Measurements from ENCODE around the gene HCFC1R1.

HCFC1R1 gene

GRCh38 chr16:2973605-2974318 is 50.0 kb downstream of the HCFC1R1 start:
- no peak overlapping the region for H3K9ac ChIP-seq (ENCODE audit: low read depth, low read length, poor library complexity, severe bottlenecking)
- no peaks in the 10 kb centered on the region for H3K36me3 ChIP-seq (ENCODE audit: insufficient read depth, low read length)
- H3K27me3 ChIP-seq (ENCODE audit: insufficient read depth, low read length, poor library complexity, severe bottlenecking) = no peaks in the 10 kb centered on the region
- no peaks in the 10 kb centered on the region for H3F3A ChIP-seq (ENCODE audit: low read depth)
- peaks cover 28% of the 10 kb centered on the region; the same call in 1 of the 2 replicates for H3K79me2 ChIP-seq (ENCODE audit: insufficient read depth, low read length)
- no peak overlapping the region for H3K4me2 ChIP-seq (ENCODE audit: low read depth, low read length, poor library complexity, severe bottlenecking)
- no peaks in the 10 kb centered on the region for H3K9me2 ChIP-seq (replicated peaks; ENCODE audit: low read depth, low read length)
- TF ChIP-seq, protein P1, sequence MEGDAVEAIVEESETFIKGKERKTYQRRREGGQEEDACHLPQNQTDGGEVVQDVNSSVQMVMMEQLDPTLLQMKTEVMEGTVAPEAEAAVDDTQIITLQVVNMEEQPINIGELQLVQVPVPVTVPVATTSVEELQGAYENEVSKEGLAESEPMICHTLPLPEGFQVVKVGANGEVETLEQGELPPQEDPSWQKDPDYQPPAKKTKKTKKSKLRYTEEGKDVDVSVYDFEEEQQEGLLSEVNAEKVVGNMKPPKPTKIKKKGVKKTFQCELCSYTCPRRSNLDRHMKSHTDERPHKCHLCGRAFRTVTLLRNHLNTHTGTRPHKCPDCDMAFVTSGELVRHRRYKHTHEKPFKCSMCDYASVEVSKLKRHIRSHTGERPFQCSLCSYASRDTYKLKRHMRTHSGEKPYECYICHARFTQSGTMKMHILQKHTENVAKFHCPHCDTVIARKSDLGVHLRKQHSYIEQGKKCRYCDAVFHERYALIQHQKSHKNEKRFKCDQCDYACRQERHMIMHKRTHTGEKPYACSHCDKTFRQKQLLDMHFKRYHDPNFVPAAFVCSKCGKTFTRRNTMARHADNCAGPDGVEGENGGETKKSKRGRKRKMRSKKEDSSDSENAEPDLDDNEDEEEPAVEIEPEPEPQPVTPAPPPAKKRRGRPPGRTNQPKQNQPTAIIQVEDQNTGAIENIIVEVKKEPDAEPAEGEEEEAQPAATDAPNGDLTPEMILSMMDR (conservative IDR thresholded peaks at IDR 0.05; ENCODE audit: low read length) = no peak
- TF ChIP-seq EZH2phosphoT487 (IDR thresholded peaks at IDR 0.05; ENCODE audit: borderline replicate concordance) = no peak
- H3K9me3 ChIP-seq (ENCODE audit: insufficient read depth, low read depth, low read length) = no peaks in the 10 kb centered on the region
- H4K20me1 ChIP-seq (ENCODE audit: insufficient read depth, low read length, poor library complexity, severe bottlenecking) = peaks cover 7% of the 10 kb centered on the region
- H2AFZ ChIP-seq (ENCODE audit: low read length) = no peak overlapping the region
- peaks cover 2% of the 10 kb centered on the region for H3K4me1 ChIP-seq (ENCODE audit: insufficient read depth, low read length, poor library complexity, severe bottlenecking)
- H3K4me3 ChIP-seq (ENCODE audit: low read length, poor library complexity, severe bottlenecking) = no peak overlapping the region

DNA sequence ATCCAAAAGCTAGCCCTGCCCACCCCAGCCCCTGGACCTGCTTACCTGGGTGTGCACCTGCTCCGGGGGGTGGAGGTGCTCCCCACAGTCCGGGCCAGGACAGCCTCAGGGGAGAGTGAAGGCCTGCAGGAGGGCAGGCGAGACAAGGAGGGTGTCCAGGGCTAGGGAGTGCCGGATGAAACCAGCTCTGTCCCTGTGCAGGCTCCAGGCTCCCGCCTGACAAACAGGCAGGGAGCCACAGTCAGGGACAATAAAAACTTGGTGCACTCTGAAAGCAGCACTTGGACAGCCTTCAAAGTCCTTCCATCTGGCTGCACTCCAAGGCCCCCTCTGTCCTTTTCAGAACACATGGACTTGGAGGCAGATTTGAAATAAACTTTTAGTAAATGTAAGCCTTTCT is 50.6 kb downstream of the HCFC1R1 start:
- H3K9me2 ChIP-seq (replicated peaks; ENCODE audit: low read depth, low read length) = no peaks in the 10 kb centered on the region
- peaks cover 7% of the 10 kb centered on the region for H4K20me1 ChIP-seq (ENCODE audit: insufficient read depth, low read length, poor library complexity, severe bottlenecking)
- H3K27me3 ChIP-seq (ENCODE audit: insufficient read depth, low read length, poor library complexity, severe bottlenecking) = no peaks in the 10 kb centered on the region
- H3K4me1 ChIP-seq (ENCODE audit: insufficient read depth, low read length, poor library complexity, severe bottlenecking) = peaks cover 2% of the 10 kb centered on the region
- no peaks in the 10 kb centered on the region for H3K9me3 ChIP-seq (ENCODE audit: insufficient read depth, low read depth, low read length)
- no peak overlapping the region for H3K4me3 ChIP-seq (ENCODE audit: low read length, poor library complexity, severe bottlenecking)
- H2AFZ ChIP-seq (ENCODE audit: low read length) = no peak overlapping the region
- H3K9ac ChIP-seq (ENCODE audit: low read depth, low read length, poor library complexity, severe bottlenecking) = no peak overlapping the region
- no peaks in the 10 kb centered on the region for H3F3A ChIP-seq (ENCODE audit: low read depth)
- peaks cover 24% of the 10 kb centered on the region; the same call in 1 of the 2 replicates for H3K79me2 ChIP-seq (ENCODE audit: insufficient read depth, low read length)
- no peaks in the 10 kb centered on the region for H3K36me3 ChIP-seq (ENCODE audit: insufficient read depth, low read length)
- no peak for TF ChIP-seq EZH2phosphoT487 (IDR thresholded peaks at IDR 0.05; ENCODE audit: borderline replicate concordance)
- TF ChIP-seq, protein P1 (conservative IDR thresholded peaks at IDR 0.05; ENCODE audit: low read length) = no peak
- no peak overlapping the region for H3K4me2 ChIP-seq (ENCODE audit: low read depth, low read length, poor library complexity, severe bottlenecking)

Data from Loucy (cell line).